GM19193 (cell line): Measurements from ENCODE around the gene SLC1A3.

ENCODE experiments used
- POLR2A ChIP-seq: IDR thresholded peaks from 4 replicates; pipeline ENCODE4 v1.6.1; 2011; ENCODE audit not compliant: insufficient read depth, insufficient read length; ENCODE audit errors: extremely low read depth

Gene SLC1A3

GRCh38 chr5:36638056-36638455, 31.6 kb downstream of the SLC1A3 start:
- no peak for TF ChIP-seq POLR2A

- TF ChIP-seq POLR2A, result no peak
Measured at GRCh38 chr5:36640949-36641348, 34.5 kb downstream of the SLC1A3 start.

GRCh38 chr5:36641431-36641830, 35.0 kb downstream of the SLC1A3 start:
- no peak for TF ChIP-seq POLR2A

- TF ChIP-seq POLR2A, result no peak
Measured at GRCh38 chr5:36642089-36642488, 35.7 kb downstream of the SLC1A3 start.

GRCh38 chr5:36643162-36643561, 36.8 kb downstream of the SLC1A3 start:
- no peak for TF ChIP-seq POLR2A

GRCh38 chr5:36644727-36645126, 38.3 kb downstream of the SLC1A3 start:
- no peak for TF ChIP-seq POLR2A

GRCh38 chr5:36646100-36646499, 39.7 kb downstream of the SLC1A3 start:
- TF ChIP-seq POLR2A, result no peak

- no peak for TF ChIP-seq POLR2A
Measured at GRCh38 chr5:36646507-36647023, 40.2 kb downstream of the SLC1A3 start.

GRCh38 chr5:36647046-36647445, 40.6 kb downstream of the SLC1A3 start:
- no peak for TF ChIP-seq POLR2A

GRCh38 chr5:36648426-36648825, 42.0 kb downstream of the SLC1A3 start:
- no peak for TF ChIP-seq POLR2A

- TF ChIP-seq POLR2A, result no peak
Measured at GRCh38 chr5:36651761-36652685, 45.6 kb downstream of the SLC1A3 start.

- no peak for TF ChIP-seq POLR2A
Measured at GRCh38 chr5:36653044-36653705, 46.8 kb downstream of the SLC1A3 start.

GRCh38 chr5:36654564-36654963, 48.2 kb downstream of the SLC1A3 start:
- TF ChIP-seq POLR2A, result no peak

GRCh38 chr5:36655161-36655560, 48.8 kb downstream of the SLC1A3 start:
- no peak for TF ChIP-seq POLR2A

GRCh38 chr5:36656556-36656955, 50.1 kb downstream of the SLC1A3 start:
- TF ChIP-seq POLR2A, result no peak

GRCh38 chr5:36657563-36657995, 51.2 kb downstream of the SLC1A3 start:
- TF ChIP-seq POLR2A, result no peak
